Right kidney (tissue), 1 donor: Measurements from ENCODE around the gene OLFML2A.

Source experiments
- DNase-seq: peaks from one replicate; pipeline ENCODE4 v3.0.0-alpha.2; 2016

Gene OLFML2A

GRCh38 chr9:124774129-124774978, 2.6 kb upstream of the OLFML2A start:
- peak; percentile 76 for DNase-seq

- DNase-seq: peak; percentile 56
Measured at GRCh38 chr9:124776618-124776953, 347 bp upstream of the OLFML2A start.

- no peak for DNase-seq
Measured at GRCh38 chr9:124778575-124779367, 1.8 kb downstream of the OLFML2A start.

- peak; percentile 45 for DNase-seq
Measured at GRCh38 chr9:124779368-124780059, 2.6 kb downstream of the OLFML2A start.

GRCh38 chr9:124780060-124780756, 3.3 kb downstream of the OLFML2A start:
- DNase-seq: no peak

GRCh38 chr9:124780757-124781151, 3.8 kb downstream of the OLFML2A start:
- no peak for DNase-seq

GRCh38 chr9:124781967-124782660, 5.2 kb downstream of the OLFML2A start:
- no peak for DNase-seq

- no peak for DNase-seq
Measured at GRCh38 chr9:124782661-124783574, 6.0 kb downstream of the OLFML2A start.

- DNase-seq: no peak
Measured at GRCh38 chr9:124783830-124784229, 6.9 kb downstream of the OLFML2A start.

- no peak for DNase-seq
Measured at GRCh38 chr9:124784509-124784908, 7.6 kb downstream of the OLFML2A start.

- no peak for DNase-seq
Measured at GRCh38 chr9:124786881-124787573, 10.1 kb downstream of the OLFML2A start.

GRCh38 chr9:124788542-124789217, 11.7 kb downstream of the OLFML2A start:
- no peak for DNase-seq

GRCh38 chr9:124789531-124789930, 12.6 kb downstream of the OLFML2A start:
- DNase-seq: no peak

GRCh38 chr9:124790301-124790700, 13.4 kb downstream of the OLFML2A start:
- no peak for DNase-seq

GRCh38 chr9:124790801-124791505, 14.0 kb downstream of the OLFML2A start:
- no peak for DNase-seq

GRCh38 chr9:124792257-124793014, 15.5 kb downstream of the OLFML2A start:
- DNase-seq: no peak

GRCh38 chr9:124793015-124793541, 16.1 kb downstream of the OLFML2A start:
- peak; percentile 51 for DNase-seq
